ENCODE measurements around the gene THEMIS.

DNA sequence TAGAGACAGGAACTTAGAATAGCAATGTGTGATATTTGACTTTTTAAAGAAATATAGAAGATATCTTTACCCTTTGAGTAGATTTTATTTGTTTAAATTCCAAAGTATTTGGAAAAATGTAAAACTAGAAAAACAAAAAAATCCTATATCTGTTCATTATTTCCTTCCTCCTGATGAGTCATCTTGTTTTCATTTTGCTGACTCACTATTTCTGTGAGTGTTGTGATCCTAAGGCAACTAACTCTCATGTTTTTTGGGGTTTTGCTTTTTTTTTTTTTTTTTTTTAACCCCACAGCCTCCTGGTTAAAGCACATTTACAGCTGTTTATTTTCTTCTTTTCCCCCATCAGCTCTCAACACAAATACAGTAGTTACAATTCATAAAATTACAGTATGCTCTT is 37.8 kb upstream of the THEMIS start:
- TF ChIP-seq EZH2 (IDR thresholded peaks at IDR 0.05; ENCODE audit: borderline replicate concordance): no peak
- TF ChIP-seq, protein P1, sequence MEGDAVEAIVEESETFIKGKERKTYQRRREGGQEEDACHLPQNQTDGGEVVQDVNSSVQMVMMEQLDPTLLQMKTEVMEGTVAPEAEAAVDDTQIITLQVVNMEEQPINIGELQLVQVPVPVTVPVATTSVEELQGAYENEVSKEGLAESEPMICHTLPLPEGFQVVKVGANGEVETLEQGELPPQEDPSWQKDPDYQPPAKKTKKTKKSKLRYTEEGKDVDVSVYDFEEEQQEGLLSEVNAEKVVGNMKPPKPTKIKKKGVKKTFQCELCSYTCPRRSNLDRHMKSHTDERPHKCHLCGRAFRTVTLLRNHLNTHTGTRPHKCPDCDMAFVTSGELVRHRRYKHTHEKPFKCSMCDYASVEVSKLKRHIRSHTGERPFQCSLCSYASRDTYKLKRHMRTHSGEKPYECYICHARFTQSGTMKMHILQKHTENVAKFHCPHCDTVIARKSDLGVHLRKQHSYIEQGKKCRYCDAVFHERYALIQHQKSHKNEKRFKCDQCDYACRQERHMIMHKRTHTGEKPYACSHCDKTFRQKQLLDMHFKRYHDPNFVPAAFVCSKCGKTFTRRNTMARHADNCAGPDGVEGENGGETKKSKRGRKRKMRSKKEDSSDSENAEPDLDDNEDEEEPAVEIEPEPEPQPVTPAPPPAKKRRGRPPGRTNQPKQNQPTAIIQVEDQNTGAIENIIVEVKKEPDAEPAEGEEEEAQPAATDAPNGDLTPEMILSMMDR (IDR thresholded peaks at IDR 0.05; ENCODE audit: poor library complexity): no peak

Measured in hepatocyte (in vitro differentiated cells).